DND-41 (cell line): Measurements from ENCODE around the gene GJD2.

Source experiments
- ATAC-seq: fragments of 200-7000 bp; cut with Tn5 transposase; 3 replicates; pipeline ENCODE4 v1.9.1; 2021; ENCODE audit warnings: low read depth; ENCODE audit not compliant: insufficient read depth
- DNase-seq: peaks from one replicate; pipeline ENCODE4 v3.0.0-alpha.2; 2020
- H2AFZ ChIP-seq: 2 replicates; pipeline ENCODE4 v1.6.0; 2012; ENCODE audit warnings: low read depth, low read length
- H3K27ac ChIP-seq: 2 replicates; pipeline ENCODE4 v1.5.1; 2012; ENCODE audit warnings: low read length, inconsistent platforms
- H3K27me3 ChIP-seq: fragments of 200-600 bp; sonication (generic); 2 replicates; pipeline ENCODE4 v1.6.0; 2012; ENCODE audit warnings: low read length, mild to moderate bottlenecking, inconsistent platforms; ENCODE audit not compliant: insufficient read depth, poor library complexity
- H3K36me3 ChIP-seq: 2 replicates; pipeline ENCODE4 v1.5.1; 2012; ENCODE audit warnings: low read length, inconsistent platforms; ENCODE audit not compliant: insufficient read depth
- H3K4me1 ChIP-seq: 2 replicates; pipeline ENCODE4 v1.5.1; 2012; ENCODE audit warnings: mild to moderate bottlenecking, low read length; ENCODE audit not compliant: insufficient read depth
- H3K4me2 ChIP-seq: 2 replicates; pipeline ENCODE4 v1.6.0; 2012; ENCODE audit warnings: mild to moderate bottlenecking, moderate library complexity, low read length, inconsistent platforms; ENCODE audit not compliant: insufficient read depth
- H3K4me3 ChIP-seq, 2 experiments: fragments of 200-600 bp in 1 of 2; shearing (Covaris generic) in 1 of 2; 2 replicates each; pipeline ENCODE4 v1.5.1; 2012 to 2016; ENCODE audit warnings: inconsistent platforms in 2 of 2, low read length in 2 of 2, mild to moderate bottlenecking in 2 of 2, low read depth in 1 of 2, moderate library complexity in 1 of 2
- H3K79me2 ChIP-seq: 2 replicates; pipeline ENCODE4 v1.6.0; 2012; ENCODE audit warnings: low read length, inconsistent platforms; ENCODE audit not compliant: insufficient read depth
- H3K9ac ChIP-seq: 2 replicates; pipeline ENCODE4 v1.6.0; 2012; ENCODE audit warnings: low read depth, mild to moderate bottlenecking, inconsistent platforms, low read length, moderate library complexity
- H3K9me3 ChIP-seq: 2 replicates; pipeline ENCODE4 v1.5.1; 2012; ENCODE audit warnings: low read length, moderate library complexity, mild to moderate bottlenecking, inconsistent platforms; ENCODE audit not compliant: insufficient read depth, severe bottlenecking
- H4K20me1 ChIP-seq: 2 replicates; pipeline ENCODE4 v1.6.0; 2012; ENCODE audit warnings: low read length; ENCODE audit not compliant: insufficient read depth
- CTCF ChIP-seq: IDR thresholded peaks from 2 replicates; pipeline ENCODE4 v1.5.1; 2012; ENCODE audit warnings: borderline replicate concordance, low read length, moderate library complexity, mild to moderate bottlenecking; ENCODE audit not compliant: poor library complexity, severe bottlenecking; ENCODE audit errors: extremely low read depth
- EZH2 ChIP-seq: IDR thresholded peaks from 3 replicates; pipeline ENCODE4 v1.6.1; 2012; ENCODE audit warnings: borderline replicate concordance, low read depth, mild to moderate bottlenecking, moderate library complexity, low read length, inconsistent platforms; ENCODE audit not compliant: severe bottlenecking

Gene GJD2

GRCh38 chr15:34734303-34734702, 20.5 kb downstream of the GJD2 start:
- DNase-seq: no peak
- H3K9ac ChIP-seq: no peak overlapping the region

GRCh38 chr15:34733621-34734020, 21.2 kb downstream of the GJD2 start:
- H3K36me3 ChIP-seq: no peaks in the 10 kb centered on the region
- no peak for TF ChIP-seq EZH2
- no peak for TF ChIP-seq CTCF

More at GRCh38 chr15:34734303-34734702, 20.5 kb downstream of the GJD2 start:
- no peak for ATAC-seq
- no peaks in the 10 kb centered on the region for H4K20me1 ChIP-seq
- no peaks in the 10 kb centered on the region for H3K79me2 ChIP-seq
- H3K36me3 ChIP-seq: no peaks in the 10 kb centered on the region
- H3K27ac ChIP-seq: no peak overlapping the region
- no peak overlapping the region for H3K4me2 ChIP-seq
- H3K4me1 ChIP-seq: no peaks in the 10 kb centered on the region
- H3K27me3 ChIP-seq: peaks cover 8% of the 10 kb centered on the region
- H3K4me3 ChIP-seq: no peak overlapping the region
- H2AFZ ChIP-seq: no peak overlapping the region
- no peaks in the 10 kb centered on the region for H3K9me3 ChIP-seq
- TF ChIP-seq CTCF (no peak), EZH2 (no peak)

GRCh38 chr15:34732430-34732829, 22.4 kb downstream of the GJD2 start:
- no peak overlapping the region for H3K4me3 ChIP-seq
- TF ChIP-seq EZH2 (no peak), CTCF (no peak)
- H3K4me1 ChIP-seq: no peaks in the 10 kb centered on the region
- no peaks in the 10 kb centered on the region for H3K36me3 ChIP-seq
- no peaks in the 10 kb centered on the region for H4K20me1 ChIP-seq
- no peak overlapping the region for H3K27ac ChIP-seq
- ATAC-seq: no peak
- peaks cover 6% of the 10 kb centered on the region for H3K27me3 ChIP-seq
- no peaks in the 10 kb centered on the region for H3K79me2 ChIP-seq
- no peaks in the 10 kb centered on the region for H3K9me3 ChIP-seq
- H3K4me2 ChIP-seq: no peak overlapping the region
- no peak overlapping the region for H2AFZ ChIP-seq
- no peak for DNase-seq
- H3K9ac ChIP-seq: no peak overlapping the region

More at GRCh38 chr15:34733621-34734020, 21.2 kb downstream of the GJD2 start:
- Histone ChIP-seq H3K27me3 (peaks cover 8% of the 10 kb centered on the region), H2AFZ (no peak overlapping the region), H3K4me2 (no peak overlapping the region), H3K4me1 (no peaks in the 10 kb centered on the region), H3K9ac (no peak overlapping the region), H3K9me3 (no peaks in the 10 kb centered on the region), H3K79me2 (no peaks in the 10 kb centered on the region), H4K20me1 (no peaks in the 10 kb centered on the region), H3K27ac (no peak overlapping the region), H3K4me3 (no peak overlapping the region)
- DNase-seq (no peak), ATAC-seq (no peak)

- no peak overlapping the region for H2AFZ ChIP-seq
- no peaks in the 10 kb centered on the region for H3K4me1 ChIP-seq
- TF ChIP-seq EZH2 (no peak), CTCF (no peak)
- H3K27ac ChIP-seq: no peak overlapping the region
- no peaks in the 10 kb centered on the region for H3K27me3 ChIP-seq
- no peak for ATAC-seq
- no peaks in the 10 kb centered on the region for H3K9me3 ChIP-seq
- H3K4me2 ChIP-seq: no peak overlapping the region
- no peak overlapping the region for H3K4me3 ChIP-seq
- H3K79me2 ChIP-seq: no peaks in the 10 kb centered on the region
- no peaks in the 10 kb centered on the region for H4K20me1 ChIP-seq
- DNase-seq: no peak
- H3K9ac ChIP-seq: no peak overlapping the region
- no peaks in the 10 kb centered on the region for H3K36me3 ChIP-seq
These were observed 24.1 kb downstream of the GJD2 start for GRCh38 chr15:34730701-34731100.
